ENCODE data around the gene PLXNA1.

- TF ChIP-seq, protein P1, sequence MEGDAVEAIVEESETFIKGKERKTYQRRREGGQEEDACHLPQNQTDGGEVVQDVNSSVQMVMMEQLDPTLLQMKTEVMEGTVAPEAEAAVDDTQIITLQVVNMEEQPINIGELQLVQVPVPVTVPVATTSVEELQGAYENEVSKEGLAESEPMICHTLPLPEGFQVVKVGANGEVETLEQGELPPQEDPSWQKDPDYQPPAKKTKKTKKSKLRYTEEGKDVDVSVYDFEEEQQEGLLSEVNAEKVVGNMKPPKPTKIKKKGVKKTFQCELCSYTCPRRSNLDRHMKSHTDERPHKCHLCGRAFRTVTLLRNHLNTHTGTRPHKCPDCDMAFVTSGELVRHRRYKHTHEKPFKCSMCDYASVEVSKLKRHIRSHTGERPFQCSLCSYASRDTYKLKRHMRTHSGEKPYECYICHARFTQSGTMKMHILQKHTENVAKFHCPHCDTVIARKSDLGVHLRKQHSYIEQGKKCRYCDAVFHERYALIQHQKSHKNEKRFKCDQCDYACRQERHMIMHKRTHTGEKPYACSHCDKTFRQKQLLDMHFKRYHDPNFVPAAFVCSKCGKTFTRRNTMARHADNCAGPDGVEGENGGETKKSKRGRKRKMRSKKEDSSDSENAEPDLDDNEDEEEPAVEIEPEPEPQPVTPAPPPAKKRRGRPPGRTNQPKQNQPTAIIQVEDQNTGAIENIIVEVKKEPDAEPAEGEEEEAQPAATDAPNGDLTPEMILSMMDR (IDR thresholded peaks at IDR 0.05; ENCODE audit: insufficient read depth, low read depth, low read length) = no peak
- no peak for TF ChIP-seq EZH2 (IDR thresholded peaks at IDR 0.05; ENCODE audit: insufficient read depth, low read length)
Observed at GRCh38 chr3:126988451-126989021, 5.6 kb downstream of the PLXNA1 start.

Measured in astrocyte (in vitro differentiated cells and primary cell).